WTC11 (cell line): Measurements from ENCODE around the gene SLC25A25.

Experiments used
- CTCF ChIP-seq: fragments of 200-600 bp; IDR thresholded peaks from 2 replicates; pipeline ENCODE4 v1.8.0; 2022; ENCODE audit warnings: antibody characterized with exemption
- MAX ChIP-seq: sonication (generic); formaldehyde crosslinking; IDR thresholded peaks from 2 replicates; pipeline ENCODE4 v1.8.0; 2022; ENCODE audit warnings: mild to moderate bottlenecking, missing genetic modification reagents
- MXD4 ChIP-seq: fragments of 250-450 bp; sonication (Bioruptor Pico); IDR thresholded peaks from 2 replicates; pipeline ENCODE4 v1.8.0; 2021; ENCODE audit warnings: mild to moderate bottlenecking, moderate library complexity, borderline replicate concordance

- TF ChIP-seq MAX (CRISPR knock-in tag) (no peak), CTCF (no peak), MXD4 (no peak)
Measured at GRCh38 chr9:128094950-128095544, 27.0 kb downstream of the SLC25A25 start.
